ENCODE measurements around the gene PPP1R1A. TPM values are rescaled to one million over a fixed set of nuclear protein-coding genes. Genes with fewer than 3 reads are reported as not detected.

Gene PPP1R1A
- total and polyA plus RNA-seq, 2 experiments from 2014 or later = 7.6 to 26.9 TPM

Other genes with a start within 250 kb of the PPP1R1A start
- not detected in 2 replicates for gene GPR84, start 224.2 kb downstream of the PPP1R1A start, total RNA-seq (2014; rRNA removed; shearing (Covaris generic))
- gene GPR84, start 224.2 kb downstream of the PPP1R1A start, polyA plus RNA-seq (2016; fragmentation: Nextera tagmentation; extraction: Ambion mirVana) = not detected in 2 replicates
- gene ZNF385A, start 203.9 kb downstream of the PPP1R1A start, total RNA-seq (2014; rRNA removed; shearing (Covaris generic)) = 10.9 and 22.3 TPM in 2 replicates
- gene ZNF385A, start 203.9 kb downstream of the PPP1R1A start, polyA plus RNA-seq (2016; fragmentation: Nextera tagmentation; extraction: Ambion mirVana) = 19.6 and 21.7 TPM in 2 replicates
- 23.7 and 24.2 TPM in 2 replicates for gene ITGA5, start 169.4 kb downstream of the PPP1R1A start, total RNA-seq (2014; rRNA removed; shearing (Covaris generic))
- gene ITGA5, start 169.4 kb downstream of the PPP1R1A start, polyA plus RNA-seq (2016; fragmentation: Nextera tagmentation; extraction: Ambion mirVana) = 5.9 and 7.3 TPM in 2 replicates
- gene GTSF1, start 115.1 kb downstream of the PPP1R1A start, total RNA-seq (2014; rRNA removed; shearing (Covaris generic)) = not detected in 2 replicates
- 1.3 and 2.3 TPM in 2 replicates for gene GTSF1, start 115.1 kb downstream of the PPP1R1A start, polyA plus RNA-seq (2016; fragmentation: Nextera tagmentation; extraction: Ambion mirVana)
- not detected in 2 replicates for gene NCKAP1L, start 90.9 kb downstream of the PPP1R1A start, total RNA-seq (2014; rRNA removed; shearing (Covaris generic))
- 0.12 TPM in 1 of 2 replicates, not detected in the other for gene NCKAP1L, start 90.9 kb downstream of the PPP1R1A start, polyA plus RNA-seq (2016; fragmentation: Nextera tagmentation; extraction: Ambion mirVana)
- 0.59 and 2.2 TPM in 2 replicates for gene PDE1B, start 39.1 kb downstream of the PPP1R1A start, total RNA-seq (2014; rRNA removed; shearing (Covaris generic))
- 0.28 and 0.52 TPM in 2 replicates for gene PDE1B, start 39.1 kb downstream of the PPP1R1A start, polyA plus RNA-seq (2016; fragmentation: Nextera tagmentation; extraction: Ambion mirVana)
- not detected in 2 replicates for gene LACRT, start 46.2 kb upstream of the PPP1R1A start, total RNA-seq (2014; rRNA removed; shearing (Covaris generic))
- gene LACRT, start 46.2 kb upstream of the PPP1R1A start, polyA plus RNA-seq (2016; fragmentation: Nextera tagmentation; extraction: Ambion mirVana) = not detected in 2 replicates
- gene DCD, start 59.7 kb upstream of the PPP1R1A start, total RNA-seq (2014; rRNA removed; shearing (Covaris generic)) = not detected in 2 replicates
- gene DCD, start 59.7 kb upstream of the PPP1R1A start, polyA plus RNA-seq (2016; fragmentation: Nextera tagmentation; extraction: Ambion mirVana) = not detected in 2 replicates